ENCODE results near the gene RSPH6A.
A peak's percentile ranks its signal among the peaks of the same experiment; 100 is the strongest.
"Not testable (repeated sequence)": the region's sequence is repeated elsewhere in the genome, so short reads cannot be mapped to it uniquely, and the experiment has no call there.

Gene RSPH6A

GRCh38 chr19:45752639-45753038 lies 62.5 kb downstream of the RSPH6A start:
- H3K4me3 ChIP-seq (ENCODE audit: control insufficient read depth, low read depth, low read length): no peak overlapping the region
- DNase-seq (ENCODE audit: low read depth): peak; percentile 95
- TF ChIP-seq CTCF (conservative IDR thresholded peaks at IDR 0.05; ENCODE audit: control insufficient read depth, insufficient read depth, low read depth, low read length): no peak

GRCh38 chr19:45751483-45751882 lies 63.6 kb downstream of the RSPH6A start:
- not testable (repeated sequence) for H3K4me3 ChIP-seq (ENCODE audit: control insufficient read depth, low read depth, low read length); DNase-seq (ENCODE audit: low read depth)

DNA sequence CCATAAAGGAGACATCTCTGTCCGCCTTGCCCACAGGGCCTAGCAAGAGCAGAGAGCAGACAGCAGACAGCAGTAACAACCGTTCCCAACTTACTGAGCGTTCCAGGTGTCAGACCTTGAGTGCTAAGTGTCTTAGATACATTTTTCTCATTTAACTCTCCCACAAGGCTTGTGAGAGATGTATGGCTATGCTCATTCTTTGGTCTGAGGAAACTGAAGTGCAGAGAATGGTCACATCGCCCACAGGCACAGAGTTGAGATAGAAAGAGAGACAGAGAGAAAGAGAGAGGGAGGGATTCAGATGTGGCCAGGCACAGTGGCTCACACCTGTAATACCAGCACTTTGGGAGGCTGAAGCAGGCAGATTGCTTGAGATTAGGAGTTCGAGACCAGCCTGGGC lies 67.6 kb downstream of the RSPH6A start:
- no peak for DNase-seq (ENCODE audit: low read depth)
- no peak overlapping the region for H3K4me3 ChIP-seq (ENCODE audit: control insufficient read depth, low read depth, low read length)
- TF ChIP-seq CTCF (conservative IDR thresholded peaks at IDR 0.05; ENCODE audit: control insufficient read depth, insufficient read depth, low read depth, low read length): no peak

- TF ChIP-seq CTCF (conservative IDR thresholded peaks at IDR 0.05; ENCODE audit: control insufficient read depth, insufficient read depth, low read depth, low read length): no peak
- DNase-seq (ENCODE audit: low read depth): no peak
- no peak overlapping the region for H3K4me3 ChIP-seq (ENCODE audit: control insufficient read depth, low read depth, low read length)
Observed at GRCh38 chr19:45746866-45747265, 68.2 kb downstream of the RSPH6A start.
